IPS-18a (cell line): ENCODE measurements around the gene TPST1.

Source experiments
- H3K27ac ChIP-seq: one replicate; pipeline ENCODE4 v1.5.1; 2013; ENCODE audit warnings: low read length
- H3K27me3 ChIP-seq: one replicate; pipeline ENCODE4 v1.6.1; 2013; ENCODE audit warnings: mild to moderate bottlenecking, low read length; ENCODE audit not compliant: control insufficient read depth, insufficient read depth
- H3K36me3 ChIP-seq: one replicate; pipeline ENCODE4 v1.6.1; 2013; ENCODE audit warnings: low read depth, low read length; ENCODE audit not compliant: control insufficient read depth
- H3K4me1 ChIP-seq: one replicate; pipeline ENCODE4 v1.6.1; 2013; ENCODE audit warnings: low read depth, low read length; ENCODE audit not compliant: control insufficient read depth
- H3K4me3 ChIP-seq: one replicate; pipeline ENCODE4 v1.5.1; 2013; ENCODE audit warnings: low read length
- H3K9ac ChIP-seq: one replicate; pipeline ENCODE4 v1.6.1; 2013; ENCODE audit warnings: mild to moderate bottlenecking, low read length, moderate library complexity
- H3K9me3 ChIP-seq: one replicate; pipeline ENCODE4 v1.6.1; 2013; ENCODE audit warnings: low read depth, low read length; ENCODE audit not compliant: control insufficient read depth

Gene TPST1

GRCh38 chr7:66245008-66245407 lies 39.9 kb downstream of the TPST1 start:
- Histone ChIP-seq H3K4me3 (no peak overlapping the region), H3K9me3 (no peaks in the 10 kb centered on the region), H3K27me3 (no peaks in the 10 kb centered on the region), H3K36me3 (no peaks in the 10 kb centered on the region), H3K4me1 (no peaks in the 10 kb centered on the region), H3K9ac (no peak overlapping the region), H3K27ac (no peak overlapping the region)

- H3K4me1 ChIP-seq, result no peaks in the 10 kb centered on the region
- no peak overlapping the region for H3K27ac ChIP-seq
- no peaks in the 10 kb centered on the region for H3K36me3 ChIP-seq
- no peaks in the 10 kb centered on the region for H3K9me3 ChIP-seq
- no peaks in the 10 kb centered on the region for H3K27me3 ChIP-seq
- H3K4me3 ChIP-seq, result no peak overlapping the region
- no peak overlapping the region for H3K9ac ChIP-seq
Observed at GRCh38 chr7:66246554-66247171, 41.5 kb downstream of the TPST1 start.

GRCh38 chr7:66247380-66248078 lies 42.4 kb downstream of the TPST1 start:
- Histone ChIP-seq H3K27me3 (no peaks in the 10 kb centered on the region), H3K9me3 (no peaks in the 10 kb centered on the region), H3K4me3 (no peak overlapping the region), H3K9ac (no peak overlapping the region), H3K36me3 (no peaks in the 10 kb centered on the region), H3K4me1 (no peaks in the 10 kb centered on the region), H3K27ac (no peak overlapping the region)

DNA sequence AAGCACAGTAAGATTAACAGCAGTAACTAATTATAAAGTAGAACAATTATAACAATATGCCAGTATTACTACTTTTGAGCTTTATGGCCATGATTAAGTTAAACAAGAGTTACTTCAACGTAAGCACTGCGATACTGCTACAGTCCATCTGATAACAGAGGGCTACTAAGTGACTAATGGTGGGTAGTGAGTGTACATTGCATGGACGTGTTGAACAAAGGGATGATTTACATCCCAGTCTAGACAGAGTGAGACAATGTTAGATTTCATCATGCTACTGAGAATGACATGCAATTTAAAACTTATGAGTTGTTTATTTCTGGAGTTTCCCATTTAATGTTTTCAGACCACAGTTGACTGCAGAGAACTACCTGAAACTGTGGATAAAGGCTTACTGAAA lies 45.6 kb downstream of the TPST1 start:
- no peaks in the 10 kb centered on the region for H3K4me1 ChIP-seq
- H3K27ac ChIP-seq, result no peak overlapping the region
- H3K9ac ChIP-seq, result no peak overlapping the region
- H3K36me3 ChIP-seq, result no peaks in the 10 kb centered on the region
- no peaks in the 10 kb centered on the region for H3K27me3 ChIP-seq
- no peak overlapping the region for H3K4me3 ChIP-seq
- H3K9me3 ChIP-seq, result no peaks in the 10 kb centered on the region

GRCh38 chr7:66255534-66256100 lies 50.5 kb downstream of the TPST1 start:
- no peak overlapping the region for H3K27ac ChIP-seq
- no peak overlapping the region for H3K9ac ChIP-seq
- no peaks in the 10 kb centered on the region for H3K36me3 ChIP-seq
- H3K4me3 ChIP-seq, result no peak overlapping the region
- no peaks in the 10 kb centered on the region for H3K27me3 ChIP-seq
- H3K4me1 ChIP-seq, result peaks cover 13% of the 10 kb centered on the region
- H3K9me3 ChIP-seq, result no peaks in the 10 kb centered on the region

DNA sequence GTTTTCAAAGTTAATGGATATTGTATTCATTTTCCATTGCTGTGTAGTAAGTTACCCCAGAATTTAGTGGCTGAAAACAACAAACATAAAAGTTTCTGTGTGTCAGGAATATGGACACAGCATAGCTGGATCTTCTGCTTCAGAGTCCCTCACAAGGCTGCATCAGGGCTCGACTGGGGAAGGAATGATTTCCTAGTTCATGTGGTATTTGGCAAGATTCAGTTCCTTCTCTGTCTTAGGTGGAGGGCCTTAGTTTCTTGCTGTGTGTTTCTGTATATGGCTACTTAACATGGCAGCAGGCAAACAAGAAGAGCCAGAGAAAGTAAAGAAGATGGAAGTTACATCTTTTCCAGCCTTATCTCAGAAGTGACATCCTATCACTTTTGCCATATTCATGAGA lies 51.1 kb downstream of the TPST1 start:
- Histone ChIP-seq H3K4me3 (no peak overlapping the region), H3K27ac (no peak overlapping the region), H3K9me3 (no peaks in the 10 kb centered on the region), H3K36me3 (no peaks in the 10 kb centered on the region), H3K9ac (no peak overlapping the region), H3K27me3 (no peaks in the 10 kb centered on the region), H3K4me1 (peaks cover 13% of the 10 kb centered on the region)

DNA sequence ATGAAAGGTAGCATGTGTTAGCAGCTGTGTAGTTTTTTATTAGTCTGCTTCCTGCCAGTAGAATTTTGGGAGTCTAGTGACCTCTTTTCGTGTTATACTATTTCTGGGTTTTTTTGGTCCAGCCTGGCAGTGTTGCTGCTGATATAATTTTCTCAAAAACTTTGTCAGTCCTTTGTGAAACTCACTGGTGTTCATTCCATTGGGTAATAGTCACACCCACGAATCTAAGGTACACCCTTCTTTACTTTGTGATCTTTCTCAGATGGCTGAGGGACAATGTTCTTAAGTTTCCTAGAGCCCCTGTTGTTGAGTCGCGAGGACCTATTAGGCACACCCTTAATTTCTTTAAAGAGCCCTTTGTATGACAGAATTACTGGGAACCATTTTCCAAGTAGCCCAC lies 52.3 kb downstream of the TPST1 start:
- no peak overlapping the region for H3K9ac ChIP-seq
- H3K27me3 ChIP-seq, result no peaks in the 10 kb centered on the region
- H3K27ac ChIP-seq, result no peak overlapping the region
- H3K4me1 ChIP-seq, result peaks cover 13% of the 10 kb centered on the region
- H3K9me3 ChIP-seq, result no peaks in the 10 kb centered on the region
- H3K4me3 ChIP-seq, result no peak overlapping the region
- H3K36me3 ChIP-seq, result no peaks in the 10 kb centered on the region

DNA sequence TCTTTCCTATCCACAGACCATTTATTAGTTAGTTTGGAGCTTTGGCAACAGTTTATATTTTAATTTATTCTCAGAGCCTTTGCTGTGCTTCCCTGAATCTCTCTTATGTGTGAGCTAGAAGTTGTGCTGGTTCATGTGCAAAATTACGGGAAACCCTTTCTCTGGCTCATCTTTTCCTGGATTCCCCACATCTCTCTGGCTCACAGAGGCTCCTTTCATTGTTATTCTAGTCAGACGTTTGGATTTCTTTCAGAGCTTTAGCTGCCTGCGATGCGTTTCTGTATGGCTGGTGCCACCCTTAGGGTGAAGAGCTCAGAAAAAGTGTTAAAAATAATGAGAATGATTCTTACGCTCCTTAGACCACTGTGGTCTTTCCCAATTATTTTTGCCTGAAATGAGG lies 53.3 kb downstream of the TPST1 start:
- peak overlapping the region; percentile 39 for H3K27ac ChIP-seq
- peak overlapping the region; percentile 2 for H3K4me3 ChIP-seq
- H3K9me3 ChIP-seq, result no peaks in the 10 kb centered on the region
- peaks cover 13% of the 10 kb centered on the region for H3K4me1 ChIP-seq
- no peaks in the 10 kb centered on the region for H3K27me3 ChIP-seq
- H3K9ac ChIP-seq, result no peak overlapping the region
- no peaks in the 10 kb centered on the region for H3K36me3 ChIP-seq

DNA sequence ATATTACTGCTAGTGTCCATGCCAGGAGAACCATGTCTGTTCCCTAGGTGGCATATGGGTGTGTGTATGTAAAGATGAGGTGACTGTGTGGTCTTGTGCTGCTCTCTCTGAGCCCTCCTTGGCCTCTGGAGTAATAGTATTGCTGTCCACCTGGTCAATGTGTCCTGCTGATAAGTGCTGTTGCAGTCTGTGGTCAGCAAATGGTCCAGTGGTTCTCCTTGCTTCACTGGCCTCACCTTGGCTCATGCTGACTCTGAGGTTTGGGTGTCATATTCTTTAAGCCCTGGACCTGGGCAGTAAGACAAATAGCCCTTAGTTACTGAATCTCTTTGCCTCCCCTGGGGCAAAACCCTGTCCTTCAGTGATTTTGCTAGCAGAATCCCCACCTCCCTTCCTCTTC lies 56.8 kb downstream of the TPST1 start:
- Histone ChIP-seq H3K27me3 (no peaks in the 10 kb centered on the region), H3K27ac (no peak overlapping the region), H3K9me3 (peaks cover 22% of the 10 kb centered on the region), H3K4me3 (no peak overlapping the region), H3K4me1 (peaks cover 13% of the 10 kb centered on the region), H3K9ac (no peak overlapping the region), H3K36me3 (no peaks in the 10 kb centered on the region)

GRCh38 chr7:66263936-66264335 lies 58.8 kb downstream of the TPST1 start:
- peaks cover 1% of the 10 kb centered on the region for H3K4me1 ChIP-seq
- H3K9me3 ChIP-seq, result peaks cover 22% of the 10 kb centered on the region

DNA sequence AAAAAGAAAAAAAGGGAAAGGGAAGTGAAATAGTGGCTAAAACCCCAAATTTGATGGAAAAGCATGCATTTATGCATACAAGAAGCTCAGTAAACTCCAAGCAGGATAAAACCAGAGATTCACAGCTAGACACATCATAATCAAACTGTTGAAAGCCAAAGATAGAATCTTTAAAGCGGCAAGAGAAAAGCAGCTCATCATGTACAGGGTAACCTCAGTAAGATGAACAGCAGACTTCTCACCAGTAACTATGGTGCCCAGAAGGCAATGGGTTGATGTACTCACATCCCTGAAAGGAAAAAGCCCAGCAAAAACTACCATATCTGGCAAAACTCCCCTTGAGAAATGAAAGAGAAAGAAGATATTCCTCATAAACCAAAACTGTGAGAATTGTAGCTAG lies 60.4 kb downstream of the TPST1 start:
- Histone ChIP-seq H3K27me3 (no peaks in the 10 kb centered on the region), H3K27ac (no peak overlapping the region), H3K9me3 (peaks cover 22% of the 10 kb centered on the region), H3K4me3 (no peak overlapping the region), H3K9ac (no peak overlapping the region), H3K4me1 (peaks cover 5% of the 10 kb centered on the region), H3K36me3 (no peaks in the 10 kb centered on the region)

More at GRCh38 chr7:66263936-66264335, 58.8 kb downstream of the TPST1 start:
- H3K27ac ChIP-seq, result no peak overlapping the region
- no peak overlapping the region for H3K4me3 ChIP-seq
- no peaks in the 10 kb centered on the region for H3K36me3 ChIP-seq
- H3K9ac ChIP-seq, result no peak overlapping the region
- H3K27me3 ChIP-seq, result no peaks in the 10 kb centered on the region

- Histone ChIP-seq H3K9me3 (peaks cover 22% of the 10 kb centered on the region), H3K36me3 (no peaks in the 10 kb centered on the region), H3K4me1 (peaks cover 5% of the 10 kb centered on the region), H3K27me3 (no peaks in the 10 kb centered on the region), H3K27ac (no peak overlapping the region), H3K4me3 (no peak overlapping the region), H3K9ac (no peak overlapping the region)
Observed at GRCh38 chr7:66267249-66267648, 62.1 kb downstream of the TPST1 start.
